Measurements from ENCODE around the gene ALK. TPM values are rescaled to one million over a fixed set of nuclear protein-coding genes. Genes with fewer than 3 reads are reported as not detected.

ALK gene
- total RNA-seq, 4 donors from 2014 or later, result 0.88 to 1.3 (median 1.3) TPM; not detected in 1

DNA sequence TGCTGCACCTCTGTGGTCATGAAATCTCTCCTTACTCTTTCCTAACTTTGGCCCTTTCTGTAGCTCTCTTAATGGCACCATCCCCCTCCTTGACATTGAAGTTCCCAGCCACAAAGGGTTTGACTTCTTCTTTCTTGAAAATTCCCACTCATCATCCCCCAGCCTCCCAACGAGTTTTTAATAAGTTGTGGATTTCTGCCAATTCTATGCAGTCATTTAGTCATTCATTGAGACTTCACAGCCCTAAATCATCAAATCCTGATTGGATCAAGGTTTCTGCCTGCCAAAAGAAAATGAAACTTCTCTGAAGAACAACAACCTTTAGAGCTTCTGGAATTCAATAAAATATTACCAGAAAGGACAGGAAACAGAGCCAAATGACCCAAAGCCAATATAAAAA lies 451.9 kb downstream of the ALK start:
- H3K27ac ChIP-seq, result no peak overlapping the region
- H3K4me1 ChIP-seq, result no peaks in the 10 kb centered on the region
- TF ChIP-seq POLR2A (IDR thresholded peaks at IDR 0.05), result no peak
- TF ChIP-seq, protein P1, sequence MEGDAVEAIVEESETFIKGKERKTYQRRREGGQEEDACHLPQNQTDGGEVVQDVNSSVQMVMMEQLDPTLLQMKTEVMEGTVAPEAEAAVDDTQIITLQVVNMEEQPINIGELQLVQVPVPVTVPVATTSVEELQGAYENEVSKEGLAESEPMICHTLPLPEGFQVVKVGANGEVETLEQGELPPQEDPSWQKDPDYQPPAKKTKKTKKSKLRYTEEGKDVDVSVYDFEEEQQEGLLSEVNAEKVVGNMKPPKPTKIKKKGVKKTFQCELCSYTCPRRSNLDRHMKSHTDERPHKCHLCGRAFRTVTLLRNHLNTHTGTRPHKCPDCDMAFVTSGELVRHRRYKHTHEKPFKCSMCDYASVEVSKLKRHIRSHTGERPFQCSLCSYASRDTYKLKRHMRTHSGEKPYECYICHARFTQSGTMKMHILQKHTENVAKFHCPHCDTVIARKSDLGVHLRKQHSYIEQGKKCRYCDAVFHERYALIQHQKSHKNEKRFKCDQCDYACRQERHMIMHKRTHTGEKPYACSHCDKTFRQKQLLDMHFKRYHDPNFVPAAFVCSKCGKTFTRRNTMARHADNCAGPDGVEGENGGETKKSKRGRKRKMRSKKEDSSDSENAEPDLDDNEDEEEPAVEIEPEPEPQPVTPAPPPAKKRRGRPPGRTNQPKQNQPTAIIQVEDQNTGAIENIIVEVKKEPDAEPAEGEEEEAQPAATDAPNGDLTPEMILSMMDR (IDR thresholded peaks at IDR 0.05), result no peak
- H3K36me3 ChIP-seq, result no peaks in the 10 kb centered on the region
- no peaks in the 10 kb centered on the region for H3K27me3 ChIP-seq
- no peak overlapping the region for H3K4me3 ChIP-seq
- peaks cover 0 to 5% (median 0%) of the 10 kb centered on the region in 4 donors for H3K9me3 ChIP-seq
- no peak for DNase-seq

DNA sequence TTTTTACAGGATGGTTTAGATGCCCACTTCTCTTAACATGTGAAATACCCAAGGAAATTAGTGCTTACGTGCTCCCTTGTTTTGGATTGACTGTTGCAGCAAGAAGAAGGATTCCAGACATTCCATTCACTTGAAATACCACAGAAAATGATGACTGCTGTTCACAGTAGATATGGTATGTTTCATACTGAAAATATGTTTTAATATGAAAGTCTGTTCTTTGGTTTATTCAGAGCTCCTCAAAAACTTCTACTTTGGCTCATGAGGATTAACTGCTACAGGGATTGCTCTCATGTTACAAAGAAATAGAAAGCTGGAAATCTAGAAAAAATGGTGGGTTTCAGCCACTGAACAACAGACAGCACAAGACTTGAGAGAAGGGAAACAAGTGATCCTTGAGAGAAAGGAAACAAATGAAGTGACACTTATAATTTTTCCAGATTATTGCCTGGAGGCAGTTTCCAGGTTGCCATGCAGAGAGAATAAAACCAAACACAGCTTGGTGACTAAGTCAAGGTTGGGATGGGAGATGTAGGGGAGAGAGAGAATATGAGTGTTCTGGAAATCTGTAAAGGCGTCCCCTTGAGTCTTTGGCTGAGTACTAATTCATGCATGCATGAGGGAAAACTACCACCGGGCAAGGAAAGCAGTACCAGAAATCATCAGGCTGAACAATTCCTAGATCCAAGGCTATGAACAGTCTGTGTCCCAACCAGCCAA lies 458.0 kb downstream of the ALK start:
- Histone ChIP-seq H3K36me3 (no peaks in the 10 kb centered on the region), H3K4me1 (no peaks in the 10 kb centered on the region), H3K27ac (no peak overlapping the region), H3K4me3 (no peak overlapping the region), H3K9me3 (no peaks in the 10 kb centered on the region), H3K27me3 (no peaks in the 10 kb centered on the region)
- TF ChIP-seq, protein P1 (IDR thresholded peaks at IDR 0.05), result no peak
- TF ChIP-seq POLR2A (IDR thresholded peaks at IDR 0.05), result no peak
- DNase-seq, result no peak

- no peak overlapping the region for H3K4me3 ChIP-seq
- no peak for TF ChIP-seq POLR2A (IDR thresholded peaks at IDR 0.05)
- TF ChIP-seq, protein P1 (IDR thresholded peaks at IDR 0.05), result no peak
- no peaks in the 10 kb centered on the region for H3K4me1 ChIP-seq
- H3K27ac ChIP-seq, result no peak overlapping the region
- no peaks in the 10 kb centered on the region for H3K9me3 ChIP-seq
- no peak for DNase-seq
- H3K27me3 ChIP-seq, result no peaks in the 10 kb centered on the region
- no peaks in the 10 kb centered on the region for H3K36me3 ChIP-seq
Measured at GRCh38 chr2:29462293-29462692, 459.1 kb downstream of the ALK start.

- Histone ChIP-seq H3K36me3 (no peaks in the 10 kb centered on the region), H3K4me1 (no peaks in the 10 kb centered on the region), H3K4me3 (no peak overlapping the region), H3K9me3 (no peaks in the 10 kb centered on the region), H3K27me3 (no peaks in the 10 kb centered on the region), H3K27ac (no peak overlapping the region)
- no peak for TF ChIP-seq POLR2A (IDR thresholded peaks at IDR 0.05)
- TF ChIP-seq, protein P1 (IDR thresholded peaks at IDR 0.05), result no peak
- DNase-seq, result no peak
Measured at GRCh38 chr2:29460190-29460589, 461.2 kb downstream of the ALK start.

DNA sequence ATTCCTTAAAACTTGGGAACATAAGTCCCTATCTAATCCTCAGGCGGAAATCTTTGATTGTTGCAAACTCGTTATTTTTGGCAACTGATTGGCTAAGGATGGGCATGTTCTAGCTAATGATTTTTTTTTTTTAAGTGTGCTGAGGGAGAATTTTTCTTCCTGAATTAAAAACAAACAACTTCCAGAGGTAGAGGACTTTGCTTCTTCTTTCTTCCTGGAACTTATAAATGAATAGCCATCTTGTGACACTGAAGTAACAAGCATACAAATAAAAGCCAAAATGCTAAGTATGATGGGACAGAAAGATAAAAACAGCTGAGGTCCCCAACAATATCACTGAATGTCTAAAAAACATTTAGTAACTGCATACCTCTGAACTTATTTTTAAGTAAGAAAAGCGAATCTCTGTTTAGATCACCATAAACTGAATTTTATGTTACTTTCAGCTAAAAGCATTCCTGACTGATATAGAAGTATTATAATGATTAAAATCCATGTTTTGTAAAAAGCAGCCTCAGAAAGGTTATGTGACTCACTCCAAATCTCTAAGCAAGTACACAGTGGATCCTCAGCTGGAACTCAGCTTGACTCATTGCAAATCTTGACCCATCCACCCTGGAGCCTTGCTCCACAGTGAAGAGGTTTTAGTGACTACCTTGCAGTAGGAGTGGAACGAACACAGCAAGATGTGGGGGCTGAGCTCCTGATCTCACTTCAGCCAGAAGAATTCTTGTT lies 461.8 kb downstream of the ALK start:
- no peaks in the 10 kb centered on the region for H3K4me1 ChIP-seq
- no peak for TF ChIP-seq POLR2A (IDR thresholded peaks at IDR 0.05)
- TF ChIP-seq, protein P1 (IDR thresholded peaks at IDR 0.05), result no peak
- no peaks in the 10 kb centered on the region for H3K27me3 ChIP-seq
- no peaks in the 10 kb centered on the region for H3K36me3 ChIP-seq
- no peak overlapping the region for H3K27ac ChIP-seq
- DNase-seq, result no peak
- H3K4me3 ChIP-seq, result no peak overlapping the region
- H3K9me3 ChIP-seq, result no peaks in the 10 kb centered on the region

Data from Peyer's patch (tissue), 4 donors.